Colonic mucosa (tissue), 4 donors: ENCODE measurements around the gene CPNE9. TPM values are rescaled to one million over a fixed set of nuclear protein-coding genes. Genes with fewer than 3 reads are reported as not detected.

Experiments used
- DNase-seq: peaks from one replicate; pipeline ENCODE4 v3.0.0-alpha.2; 2020
- H3K27ac ChIP-seq: fragments of 200-600 bp; one replicate; pipeline ENCODE4 v1.8.0; 2021
- H3K27me3 ChIP-seq: fragments of 200-600 bp; one replicate; pipeline ENCODE4 v1.8.0; 2021
- H3K36me3 ChIP-seq: fragments of 200-600 bp; one replicate; pipeline ENCODE4 v1.8.0; 2021
- H3K4me1 ChIP-seq: fragments of 200-600 bp; one replicate; pipeline ENCODE4 v1.8.0; 2021; ENCODE audit warnings: mild to moderate bottlenecking
- H3K4me3 ChIP-seq: fragments of 200-600 bp; one replicate; pipeline ENCODE4 v1.8.0; 2021
- H3K9ac ChIP-seq, 2 donors: one replicate each; pipeline ENCODE4 v1.7.0; 2013; ENCODE audit warnings: control low read depth in 2 of 2, low read depth in 2 of 2, low read length in 2 of 2
- H3K9me3 ChIP-seq: fragments of 200-600 bp; one replicate; pipeline ENCODE4 v1.8.0; 2021
- CTCF ChIP-seq: fragments of 200-600 bp; IDR thresholded peaks from one replicate; pipeline ENCODE4 v1.8.0; 2022; ENCODE audit warnings: antibody characterized with exemption, mild to moderate bottlenecking
- intact Hi-C: fragments of 100-400 bp; cut with DNase I; formaldehyde crosslinking; loops from one replicate; pipeline ENCODE4 v1.14.1; 2022
- total RNA-seq, 2 donors: library from RNA; stranded (reverse); fragmentation: NEBNext Ultra II Directional in 1 of 2; extraction: Animal tissue kit (Norgen Biotek cat#: 25700) in 1 of 2; gene quantifications; one replicate each; pipeline ENCODE4 v1.2.1, GENCODE V29; 2021
- donor health status: healthy.
- donor health status: DM: no; HTN: no; CAD: no.
- donor health status: DM: no; HTN: no; CAD: no.

CPNE9 gene
- total RNA-seq, 2 donors from 2014 or later, result not detected

GRCh38 chr3:9721700-9722060 is 18.0 kb downstream of the CPNE9 start:
- Histone ChIP-seq H3K27ac (no peak overlapping the region), H3K9ac (no peak overlapping the region), H3K4me1 (no peaks in the 10 kb centered on the region), H3K27me3 (no peaks in the 10 kb centered on the region), H3K4me3 (no peak overlapping the region), H3K9me3 (no peaks in the 10 kb centered on the region), H3K36me3 (no peaks in the 10 kb centered on the region)
- intact Hi-C loops, result no loop called here
- no peak for DNase-seq
- TF ChIP-seq CTCF, result no peak

GRCh38 chr3:9725775-9726515 is 22.3 kb downstream of the CPNE9 start:
- H3K27ac ChIP-seq, result no peak overlapping the region
- H3K36me3 ChIP-seq, result no peaks in the 10 kb centered on the region
- no peaks in the 10 kb centered on the region for H3K27me3 ChIP-seq
- peaks cover 4% of the 10 kb centered on the region for H3K4me1 ChIP-seq
- no peak overlapping the region for H3K9ac ChIP-seq
- no peak for TF ChIP-seq CTCF
- intact Hi-C loops, result no loop called here
- H3K9me3 ChIP-seq, result no peaks in the 10 kb centered on the region
- no peak for DNase-seq
- H3K4me3 ChIP-seq, result no peak overlapping the region

GRCh38 chr3:9727041-9727595 is 23.5 kb downstream of the CPNE9 start:
- H3K36me3 ChIP-seq, result no peaks in the 10 kb centered on the region
- TF ChIP-seq CTCF, result peak; percentile 17
- no peaks in the 10 kb centered on the region for H3K27me3 ChIP-seq
- no peaks in the 10 kb centered on the region for H3K9me3 ChIP-seq
- no peak overlapping the region for H3K27ac ChIP-seq
- DNase-seq, result no peak
- peaks cover 4% of the 10 kb centered on the region for H3K4me1 ChIP-seq
- intact Hi-C loops, result no loop called here
- H3K4me3 ChIP-seq, result no peak overlapping the region
- H3K9ac ChIP-seq, result no peak overlapping the region

- Histone ChIP-seq H3K27me3 (no peaks in the 10 kb centered on the region), H3K4me3 (no peak overlapping the region), H3K36me3 (no peaks in the 10 kb centered on the region), H3K9ac (no peak overlapping the region), H3K27ac (no peak overlapping the region), H3K4me1 (peaks cover 10% of the 10 kb centered on the region), H3K9me3 (no peaks in the 10 kb centered on the region)
- DNase-seq, result no peak
- intact Hi-C loops, result no loop called here
- no peak for TF ChIP-seq CTCF
These were observed 24.1 kb downstream of the CPNE9 start for GRCh38 chr3:9727743-9728142.

- intact Hi-C loops, result no loop called here
- Histone ChIP-seq H3K4me1 (peaks cover 17% of the 10 kb centered on the region), H3K27ac (no peak overlapping the region), H3K36me3 (no peaks in the 10 kb centered on the region), H3K9ac (no peak overlapping the region), H3K4me3 (no peak overlapping the region), H3K9me3 (no peaks in the 10 kb centered on the region), H3K27me3 (no peaks in the 10 kb centered on the region)
- no peak for TF ChIP-seq CTCF
- DNase-seq, result no peak
These were observed 25.8 kb downstream of the CPNE9 start for GRCh38 chr3:9729419-9729818.
